Measurements from ENCODE around the gene EMC6. TPM values are rescaled to one million over a fixed set of nuclear protein-coding genes. Genes with fewer than 3 reads are reported as not detected.

The EMC6 gene
- total RNA-seq, 1 experiment from 2014 or later: 72.2 TPM

GRCh38 chr17:3621146-3621720, 47.4 kb upstream of the EMC6 start:
- Histone ChIP-seq H3K4me2 (ENCODE audit: insufficient read depth, insufficient read length, low read length) (no peak overlapping the region), H3K23me2 (ENCODE audit: insufficient read length, low read depth, low read length, poor library complexity, severe bottlenecking) (no peaks in the 10 kb centered on the region), H3K9me3 (ENCODE audit: control insufficient read depth, low read depth, low read length) (no peaks in the 10 kb centered on the region), H3K18ac (ENCODE audit: insufficient read length, low read depth, low read length) (no peak overlapping the region), H3K4ac (ENCODE audit: low read depth, low read length) (no peak overlapping the region), H2BK20ac (ENCODE audit: low read depth, low read length, poor library complexity, severe bottlenecking) (no peak overlapping the region), H3K79me2 (ENCODE audit: insufficient read depth, low read length) (0 out of 2 replicates have a peak, but pooled peaks cover 3% of the 10 kb centered on the region), H2AFZ (ENCODE audit: low read length) (no peak overlapping the region), H3K4me1 (ENCODE audit: insufficient read depth, low read length) (no peaks in the 10 kb centered on the region), H3T11ph (ENCODE audit: low read length) (no peak overlapping the region), H2AK5ac (ENCODE audit: insufficient read length, low read length) (no peak overlapping the region), H2BK5ac (ENCODE audit: insufficient read length, low read length) (no peak overlapping the region), H4K91ac (ENCODE audit: insufficient read length, low read depth, low read length) (no peak overlapping the region), H3K56ac (ENCODE audit: insufficient read length, low read depth, low read length) (no peak overlapping the region), H4K5ac (ENCODE audit: insufficient read length, low read depth, low read length) (no peak overlapping the region), H3K14ac (ENCODE audit: insufficient read depth, low read length) (no peak overlapping the region), H3K27ac (ENCODE audit: insufficient read length, low read depth, low read length) (no peak overlapping the region), H3K27me3 (ENCODE audit: insufficient read depth, low read length) (no peaks in the 10 kb centered on the region), H3K79me1 (ENCODE audit: insufficient read depth, low read depth, low read length, poor library complexity, severe bottlenecking) (no peaks in the 10 kb centered on the region), H2BK15ac (ENCODE audit: low read depth, low read length) (no peak overlapping the region), H2BK120ac (ENCODE audit: low read depth, low read length, poor library complexity, severe bottlenecking) (no peak overlapping the region), H3K9ac (ENCODE audit: extremely low read depth, insufficient read length, low read length) (no peak overlapping the region), H2BK12ac (ENCODE audit: insufficient read length, low read depth, low read length) (no peak overlapping the region), H4K20me1 (ENCODE audit: control insufficient read depth, insufficient read depth, insufficient read length) (no peaks in the 10 kb centered on the region), H3K23ac (ENCODE audit: insufficient read length, low read depth, low read length) (no peak overlapping the region), H4K8ac (replicated peaks; ENCODE audit: insufficient read length, low read depth, low read length) (no peak overlapping the region)
- no peak overlapping the region for H3K27ac Mint-ChIP-seq
- TF ChIP-seq CTCF (conservative IDR thresholded peaks at IDR 0.05): no peak
- DNase-seq: no peak
- H3K4me3 Mint-ChIP-seq: no peak overlapping the region
- no peaks in the 10 kb centered on the region for H3K4me1 Mint-ChIP-seq
- WGBS (ENCODE audit: extremely low coverage, insufficient read length, low lambda C conversion rate): no CpG with 5 or more reads among the region's 8 CpGs
- H3K9me3 Mint-ChIP-seq: no peaks in the 10 kb centered on the region
- H3K27me3 Mint-ChIP-seq (ENCODE audit: low read depth): no peaks in the 10 kb centered on the region
- H3K36me3 Mint-ChIP-seq (ENCODE audit: insufficient read depth in 1 of 3, low read depth in 3 of 3): peaks cover 44 to 80% (median 76%) of the 10 kb centered on the region in 3 experiments; a peak in 6 of 7 replicates
